GM12878 (cell line): Measurements from ENCODE around the gene MX1. TPM values are rescaled to one million over a fixed set of nuclear protein-coding genes. Genes with fewer than 3 reads are reported as not detected.

Experiments used
- ATAC-seq: fragments of 200-7000 bp; cut with Tn5 transposase; 3 replicates; pipeline ENCODE4 v1.9.1; 2020; ENCODE audit warnings: mild to moderate bottlenecking, moderate library complexity
- BruUV-seq: library from RNA; stranded (reverse); fragments of 400-500 nt; replicated peaks from 2 replicates; lab custom pipeline; 2021; lab: Mats Ljungman, UMichigan
- CTCF ChIA-PET: fragments of 300-600 bp; sonication (Branson Sonifier 250); formaldehyde crosslinking; extraction: SDS; loops from one replicate; lab custom pipeline; 2021; ENCODE audit warnings: inconsistent platforms; lab: Yijun Ruan, JAX
- POLR2A ChIA-PET: fragments of 350-600 bp; formaldehyde crosslinking; extraction: SDS; loops from one replicate; lab custom pipeline; 2021; ENCODE audit warnings: inconsistent platforms; lab: Charles Lee
- RAD21 ChIA-PET: fragments of 300-600 bp; sonication (Branson Sonifier 250); formaldehyde crosslinking; loops from one replicate; lab custom pipeline; 2023; ENCODE audit warnings: antibody characterized with exemption; ENCODE audit not compliant: unreplicated experiment; lab: Charles Lee
- SMC1A ChIA-PET: fragments of 300-600 bp; sonication (Branson Sonifier 250); formaldehyde crosslinking; loops from one replicate; lab custom pipeline; 2023; ENCODE audit not compliant: unreplicated experiment, uncharacterized antibody; lab: Charles Lee
- DNase-seq: peaks from one replicate; pipeline ENCODE4 v3.0.0-alpha.2; 2011; ENCODE audit warnings: low read depth, low spot score
- FAIRE-seq: peaks from 3 replicates; lab custom pipeline; 2011; peaks lifted over from hg19 to GRCh38; lab: Jason Lieb, UNC
- H2AFZ ChIP-seq: 2 replicates; pipeline ENCODE4 v1.6.0; 2011; ENCODE audit warnings: low read depth, low read length, control low read depth; ENCODE audit not compliant: control insufficient read depth
- H3K27ac ChIP-seq: 2 replicates; pipeline ENCODE4 v1.5.1; 2011; ENCODE audit warnings: control low read depth; ENCODE audit not compliant: control insufficient read depth, insufficient read depth
- H3K27me3 ChIP-seq, 2 experiments: replicated peaks in 1 of 2; 2 replicates each; pipeline versions ENCODE4 v1.6.0 to v1.6.1; 2011; ENCODE audit warnings: low read length in 1 of 2; ENCODE audit not compliant: control insufficient read depth in 2 of 2, insufficient read depth in 2 of 2
- H3K36me3 ChIP-seq, 2 experiments: 2 replicates each; pipeline ENCODE4 v1.5.1; 2011; ENCODE audit warnings: low read length in 1 of 2; ENCODE audit not compliant: control insufficient read depth in 2 of 2, insufficient read depth in 2 of 2
- H3K4me1 ChIP-seq: 2 replicates; pipeline ENCODE4 v1.6.1; 2011; ENCODE audit warnings: mild to moderate bottlenecking, low read length, moderate library complexity, mixed read lengths; ENCODE audit not compliant: control insufficient read depth, insufficient read depth
- H3K4me2 ChIP-seq: 2 replicates; pipeline ENCODE4 v1.6.0; 2011; ENCODE audit warnings: control low read depth; ENCODE audit not compliant: control insufficient read depth, insufficient read depth
- H3K4me3 ChIP-seq: fragments of 200-600 bp; sonication (generic); 2 replicates; pipeline ENCODE4 v1.5.1; 2016
- H3K79me2 ChIP-seq: 2 replicates; pipeline ENCODE4 v1.6.0; 2011; ENCODE audit warnings: low read length; ENCODE audit not compliant: control insufficient read depth, insufficient read depth
- H3K9ac ChIP-seq: 2 replicates; pipeline ENCODE4 v1.8.0; 2011; ENCODE audit warnings: low read length, control low read depth, mixed read lengths; ENCODE audit not compliant: control insufficient read depth, insufficient read depth
- H3K9me3 ChIP-seq: replicated peaks from 3 replicates; pipeline ENCODE4 v1.5.1; 2011; ENCODE audit warnings: mild to moderate bottlenecking, low read length; ENCODE audit not compliant: control insufficient read depth, insufficient read depth
- H4K20me1 ChIP-seq: 2 replicates; pipeline ENCODE4 v1.6.0; 2011; ENCODE audit not compliant: control insufficient read depth, insufficient read depth
- ASH2L ChIP-seq: fragments of 300-600, 200-600 bp; sonication (generic); IDR thresholded peaks from 2 replicates; pipeline ENCODE4 v1.6.1; 2017; ENCODE audit warnings: low read depth, mild to moderate bottlenecking, borderline replicate concordance
- BHLHE40 ChIP-seq, 2 experiments: fragments of 450-650 bp in 1 of 2; IDR thresholded peaks; 2 replicates each; pipeline ENCODE4 v1.6.1; 2011 to 2017; ENCODE audit warnings: low read depth in 2 of 2, borderline replicate concordance in 1 of 2, improper control_type of control experiment in 1 of 2, low read length in 1 of 2, mild to moderate bottlenecking in 1 of 2
- CHD2 ChIP-seq: IDR thresholded peaks from 2 replicates; pipeline ENCODE4 v1.6.1; 2011; ENCODE audit warnings: low read depth, low read length, improper control_type of control experiment, borderline replicate concordance
- FOXM1 ChIP-seq: IDR thresholded peaks from 2 replicates; pipeline ENCODE4 v1.6.1; 2012; ENCODE audit warnings: low read depth, mild to moderate bottlenecking, inconsistent platforms, low read length, moderate library complexity
- HDAC6 ChIP-seq: fragments of 200-600 bp; sonication (generic); IDR thresholded peaks from one replicate; pipeline ENCODE4 v1.8.0; 2017; ENCODE audit warnings: antibody characterized with exemption; ENCODE audit not compliant: unreplicated experiment
- NFIC ChIP-seq: IDR thresholded peaks from 2 replicates; pipeline ENCODE4 v1.6.1; 2012; ENCODE audit warnings: low read depth, mild to moderate bottlenecking, inconsistent platforms, low read length, moderate library complexity
- PAX5 ChIP-seq: IDR thresholded peaks from 2 replicates; pipeline ENCODE4 v1.6.1; 2011; ENCODE audit warnings: low read depth, low read length, borderline replicate concordance
- PKNOX1 ChIP-seq: fragments of 450-650 bp; IDR thresholded peaks from 2 replicates; pipeline ENCODE4 v1.6.1; 2016; ENCODE audit warnings: mild to moderate bottlenecking
- SIX5 ChIP-seq: IDR thresholded peaks from 2 replicates; pipeline ENCODE4 v1.6.1; 2011; ENCODE audit warnings: mild to moderate bottlenecking, low read depth, low read length, moderate library complexity; ENCODE audit not compliant: severe bottlenecking
- SREBF1 ChIP-seq: IDR thresholded peaks from 2 replicates; pipeline ENCODE4 v1.6.1; 2012; ENCODE audit warnings: mild to moderate bottlenecking, low read length
- STAT1 ChIP-seq: fragments of 450-650 bp; conservative IDR thresholded peaks from 2 replicates; pipeline ENCODE4 v1.6.1; 2014; ENCODE audit warnings: antibody characterized with exemption, mild to moderate bottlenecking
- TBL1XR1 ChIP-seq: IDR thresholded peaks from 2 replicates; pipeline ENCODE4 v1.6.1; 2012; ENCODE audit warnings: low read depth, low read length, improper control_type of control experiment
- TCF12 ChIP-seq: IDR thresholded peaks from 2 replicates; pipeline ENCODE4 v1.6.1; 2011; ENCODE audit warnings: low read depth, mild to moderate bottlenecking, low read length
- WRNIP1 ChIP-seq: IDR thresholded peaks from 2 replicates; pipeline ENCODE4 v1.6.1; 2011; ENCODE audit warnings: low read depth, low read length, improper control_type of control experiment, borderline replicate concordance
- WGBS: methylation state at CpG from one replicate; pipeline ENCODE4 v1.1.6; 2016; ENCODE audit warnings: low lambda C conversion rate; ENCODE audit not compliant: insufficient replicate concordance, insufficient coverage; ENCODE audit errors: missing lambda C conversion rate; 5-methylcytosine and 5-hydroxymethylcytosine counted together
- in situ Hi-C: fragments of 300-500 bp; cut with MboI; formaldehyde crosslinking; loops from 9 replicates; pipeline ENCODE4 v1.14.3; 2018; ENCODE audit warnings: mixed read lengths
- intact Hi-C: fragments of 100-400 bp; cut with micrococcal nuclease; formaldehyde crosslinking; loops from one replicate; pipeline ENCODE4 v1.14.2; 2022; ENCODE audit not compliant: unreplicated experiment
- polyA plus RNA-seq, 11 experiments: library from polyadenylated mRNA; depleted of rRNA in 4 of 11; unstranded in 6 of 11; stranded (reverse) in 5 of 11; fragments of >200 nt; fragmentation: Nextera tagmentation in 4 of 11; fragmentation: Illumina TruSeq in 1 of 11; extraction: Ambion mirVana in 4 of 11; extraction: Trizol in 1 of 11; gene quantifications; 1 replicate in 1 of 11; 2 replicates in 10 of 11; pipeline versions ENCODE4 v1.2.1 to v1.2.3, GENCODE V29; 2011 to 2016; ENCODE audit warnings: inconsistent platforms in 2 of 11, missing spikeins in 2 of 11, low read depth in 1 of 11
- total RNA-seq, 4 experiments: library from RNA; depleted of rRNA in 3 of 4; stranded (reverse); fragments of >200 nt in 3 of 4; fragmentation: Illumina TruSeq in 1 of 4; extraction: Trizol in 1 of 4; gene quantifications; 2 replicates each; pipeline versions ENCODE4 v1.2.1 to v1.2.3, GENCODE V29; 2013 to 2021
- TF ChIP-seq, protein P1 (sequence below): fragments of 450-650 bp; IDR thresholded peaks from 2 replicates; pipeline ENCODE4 v1.6.1; 2016; ENCODE audit warnings: mild to moderate bottlenecking
- TF ChIP-seq, protein P2 (sequence below): fragments of 450-650 bp; IDR thresholded peaks from 2 replicates; pipeline ENCODE4 v1.6.1; 2017; ENCODE audit warnings: mild to moderate bottlenecking, moderate library complexity

Gene MX1
- total and polyA plus RNA-seq, 10 of the 15 experiments (the other 5 are each of a cell fraction or from before 2014, with no cell fraction given): 75.9 to 385 (median 302) TPM

DNA sequence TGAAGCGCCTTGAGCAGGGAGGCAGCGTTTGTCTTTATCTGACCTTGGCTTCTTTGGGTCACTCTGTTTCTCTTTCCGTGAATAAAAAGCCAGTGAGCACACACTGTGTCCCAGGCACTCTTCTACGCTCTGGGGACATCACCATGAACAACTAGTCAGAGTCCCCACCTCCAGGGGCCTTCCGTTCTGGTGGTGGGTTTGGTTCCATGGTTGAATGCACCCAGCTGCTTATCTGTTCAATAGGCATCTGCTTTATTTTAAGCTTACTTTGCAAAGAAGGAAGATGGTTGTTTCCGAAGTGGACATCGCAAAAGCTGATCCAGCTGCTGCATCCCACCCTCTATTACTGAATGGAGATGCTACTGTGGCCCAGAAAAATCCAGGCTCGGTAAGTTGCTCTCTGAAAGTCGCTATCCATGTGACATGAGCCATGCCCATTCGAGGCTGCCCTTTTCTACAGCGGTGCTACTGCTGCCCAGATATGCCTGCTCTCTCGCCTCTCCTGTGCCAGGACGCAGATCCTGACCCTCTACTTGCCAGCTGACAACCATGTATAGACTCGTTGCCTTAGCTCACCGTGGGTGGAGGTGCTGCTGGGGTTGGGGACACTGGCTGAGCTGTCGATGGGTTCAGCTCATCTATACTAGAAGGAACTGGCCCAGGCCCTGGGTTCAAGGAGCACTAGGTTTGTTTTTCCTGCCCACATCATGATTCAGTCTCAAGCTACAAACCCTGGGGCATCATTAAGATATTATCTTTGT is 5.9 kb downstream of the MX1 start:
- H3K9ac ChIP-seq: no peak overlapping the region; the same call in 1 of the 2 replicates
- peaks cover 20 to 77% of the 10 kb centered on the region in 2 experiments for H3K36me3 ChIP-seq
- peaks cover 8% of the 10 kb centered on the region for H3K9me3 ChIP-seq
- H3K4me3 ChIP-seq: no peak overlapping the region
- peaks cover 39% of the 10 kb centered on the region for H3K4me1 ChIP-seq
- BruUV-seq: no TSS peak
- 29% methylated on average over 16 of the region's 16 CpGs for WGBS
- peak; percentile 56 for DNase-seq
- ChIA-PET RAD21 (interaction anchor here (1.0 to 2.7 kb wide), 3 partner anchors 9 to 149 kb away, joined by 4 to 11 read pairs (median 6); no protein-coding TSS in a partner anchor), CTCF (interaction anchor here (0.6 to 3.7 kb wide), 6 partner anchors 14 to 149 kb away, joined by 3 to 15 read pairs (median 7); no protein-coding TSS in a partner anchor), SMC1A (interaction anchor here (0.7 to 4.2 kb wide), 8 partner anchors 12 to 150 kb away, joined by 3 to 23 read pairs (median 4); no protein-coding TSS in a partner anchor), POLR2A (interaction anchor here (0.9 to 3.2 kb wide), 3 partner anchors 27 to 69 kb away, joined by 3 to 15 read pairs (median 4); no protein-coding TSS in a partner anchor)
- H4K20me1 ChIP-seq: peaks cover 34% of the 10 kb centered on the region
- no peak overlapping the region for H2AFZ ChIP-seq
- H3K27ac ChIP-seq: peak overlapping the region; percentile 22; the same call in 1 of the 2 replicates
- in situ Hi-C loops (no loop called here), intact Hi-C loops (no loop called here)
- peak; percentile 68 for ATAC-seq
- peaks cover 76% of the 10 kb centered on the region for H3K79me2 ChIP-seq
- H3K27me3 ChIP-seq: no peaks in the 10 kb centered on the region
- H3K4me2 ChIP-seq: peak overlapping the region; percentile 76
- no peak for FAIRE-seq
- peak in 1 of 2 experiments; percentile 52; a peak in 1 of 4 replicates for TF ChIP-seq BHLHE40 (IDR thresholded peaks at IDR 0.05; ENCODE audit: borderline replicate concordance in 1 of 2, low read depth in 2 of 2, low read length in 1 of 2)
- TF ChIP-seq HDAC6: no peak
- peak; percentile 98 for TF ChIP-seq PAX5
- TF ChIP-seq PKNOX1: no peak
- TF ChIP-seq SIX5: no peak
- peak; percentile 96 for TF ChIP-seq TCF12
- TF ChIP-seq, protein P1, sequence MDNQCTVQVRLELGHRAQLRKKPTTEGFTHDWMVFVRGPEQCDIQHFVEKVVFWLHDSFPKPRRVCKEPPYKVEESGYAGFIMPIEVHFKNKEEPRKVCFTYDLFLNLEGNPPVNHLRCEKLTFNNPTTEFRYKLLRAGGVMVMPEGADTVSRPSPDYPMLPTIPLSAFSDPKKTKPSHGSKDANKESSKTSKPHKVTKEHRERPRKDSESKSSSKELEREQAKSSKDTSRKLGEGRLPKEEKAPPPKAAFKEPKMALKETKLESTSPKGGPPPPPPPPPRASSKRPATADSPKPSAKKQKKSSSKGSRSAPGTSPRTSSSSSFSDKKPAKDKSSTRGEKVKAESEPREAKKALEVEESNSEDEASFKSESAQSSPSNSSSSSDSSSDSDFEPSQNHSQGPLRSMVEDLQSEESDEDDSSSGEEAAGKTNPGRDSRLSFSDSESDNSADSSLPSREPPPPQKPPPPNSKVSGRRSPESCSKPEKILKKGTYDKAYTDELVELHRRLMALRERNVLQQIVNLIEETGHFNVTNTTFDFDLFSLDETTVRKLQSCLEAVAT: no peak
- no peak for TF ChIP-seq WRNIP1
- TF ChIP-seq TBL1XR1: no peak
- no peak for TF ChIP-seq SREBF1
- no peak for TF ChIP-seq FOXM1
- TF ChIP-seq STAT1: no peak
- TF ChIP-seq, protein P2, sequence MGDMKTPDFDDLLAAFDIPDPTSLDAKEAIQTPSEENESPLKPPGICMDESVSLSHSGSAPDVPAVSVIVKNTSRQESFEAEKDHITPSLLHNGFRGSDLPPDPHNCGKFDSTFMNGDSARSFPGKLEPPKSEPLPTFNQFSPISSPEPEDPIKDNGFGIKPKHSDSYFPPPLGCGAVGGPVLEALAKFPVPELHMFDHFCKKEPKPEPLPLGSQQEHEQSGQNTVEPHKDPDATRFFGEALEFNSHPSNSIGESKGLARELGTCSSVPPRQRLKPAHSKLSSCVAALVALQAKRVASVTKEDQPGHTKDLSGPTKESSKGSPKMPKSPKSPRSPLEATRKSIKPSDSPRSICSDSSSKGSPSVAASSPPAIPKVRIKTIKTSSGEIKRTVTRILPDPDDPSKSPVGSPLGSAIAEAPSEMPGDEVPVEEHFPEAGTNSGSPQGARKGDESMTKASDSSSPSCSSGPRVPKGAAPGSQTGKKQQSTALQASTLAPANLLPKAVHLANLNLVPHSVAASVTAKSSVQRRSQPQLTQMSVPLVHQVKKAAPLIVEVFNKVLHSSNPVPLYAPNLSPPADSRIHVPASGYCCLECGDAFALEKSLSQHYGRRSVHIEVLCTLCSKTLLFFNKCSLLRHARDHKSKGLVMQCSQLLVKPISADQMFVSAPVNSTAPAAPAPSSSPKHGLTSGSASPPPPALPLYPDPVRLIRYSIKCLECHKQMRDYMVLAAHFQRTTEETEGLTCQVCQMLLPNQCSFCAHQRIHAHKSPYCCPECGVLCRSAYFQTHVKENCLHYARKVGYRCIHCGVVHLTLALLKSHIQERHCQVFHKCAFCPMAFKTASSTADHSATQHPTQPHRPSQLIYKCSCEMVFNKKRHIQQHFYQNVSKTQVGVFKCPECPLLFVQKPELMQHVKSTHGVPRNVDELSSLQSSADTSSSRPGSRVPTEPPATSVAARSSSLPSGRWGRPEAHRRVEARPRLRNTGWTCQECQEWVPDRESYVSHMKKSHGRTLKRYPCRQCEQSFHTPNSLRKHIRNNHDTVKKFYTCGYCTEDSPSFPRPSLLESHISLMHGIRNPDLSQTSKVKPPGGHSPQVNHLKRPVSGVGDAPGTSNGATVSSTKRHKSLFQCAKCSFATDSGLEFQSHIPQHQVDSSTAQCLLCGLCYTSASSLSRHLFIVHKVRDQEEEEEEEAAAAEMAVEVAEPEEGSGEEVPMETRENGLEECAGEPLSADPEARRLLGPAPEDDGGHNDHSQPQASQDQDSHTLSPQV: no peak
- no peak for TF ChIP-seq ASH2L
- no peak for TF ChIP-seq CHD2
- TF ChIP-seq NFIC: 0 out of 2 replicates have a peak, but pooled peaks have one; percentile 22
